GM19238 (cell line): Measurements from ENCODE around the gene CCDC78.
A peak's percentile ranks its signal among the peaks of the same experiment; 100 is the strongest.
"Not testable (repeated sequence)": the region's sequence is repeated elsewhere in the genome, so short reads cannot be mapped to it uniquely, and the experiment has no call there.

ENCODE experiments used
- DNase-seq: peaks from one replicate; pipeline ENCODE4 v3.0.0; 2011; ENCODE audit warnings: low spot score; ENCODE audit not compliant: insufficient read length

CCDC78 gene

GRCh38 chr16:694187-694862 lies 31.9 kb downstream of the CCDC78 start:
- no peak for DNase-seq

GRCh38 chr16:693766-694165 lies 32.5 kb downstream of the CCDC78 start:
- no peak for DNase-seq

GRCh38 chr16:693364-693763 lies 32.9 kb downstream of the CCDC78 start:
- DNase-seq, result no peak

GRCh38 chr16:692356-693108 lies 33.7 kb downstream of the CCDC78 start:
- DNase-seq, result no peak

DNA sequence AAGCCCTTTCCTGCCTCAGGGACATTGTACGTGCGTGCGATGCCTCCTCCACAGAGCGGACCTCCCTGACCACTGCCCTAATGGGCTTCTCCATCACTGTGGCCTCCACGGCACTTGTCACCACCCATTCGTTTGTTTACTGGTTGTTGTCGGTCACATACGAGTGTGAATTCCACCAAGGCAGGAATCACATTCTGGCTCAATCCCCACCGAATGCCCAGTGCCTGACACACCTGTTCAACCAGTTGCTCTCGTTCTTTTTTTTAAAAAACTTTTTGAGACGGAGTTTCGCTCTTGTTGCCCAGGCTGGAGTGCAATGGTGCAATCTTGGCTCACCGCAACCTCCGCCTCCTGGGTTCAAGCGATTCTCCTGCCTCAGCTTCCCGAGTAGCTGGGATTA lies 35.0 kb downstream of the CCDC78 start:
- not testable (repeated sequence) for DNase-seq

DNA sequence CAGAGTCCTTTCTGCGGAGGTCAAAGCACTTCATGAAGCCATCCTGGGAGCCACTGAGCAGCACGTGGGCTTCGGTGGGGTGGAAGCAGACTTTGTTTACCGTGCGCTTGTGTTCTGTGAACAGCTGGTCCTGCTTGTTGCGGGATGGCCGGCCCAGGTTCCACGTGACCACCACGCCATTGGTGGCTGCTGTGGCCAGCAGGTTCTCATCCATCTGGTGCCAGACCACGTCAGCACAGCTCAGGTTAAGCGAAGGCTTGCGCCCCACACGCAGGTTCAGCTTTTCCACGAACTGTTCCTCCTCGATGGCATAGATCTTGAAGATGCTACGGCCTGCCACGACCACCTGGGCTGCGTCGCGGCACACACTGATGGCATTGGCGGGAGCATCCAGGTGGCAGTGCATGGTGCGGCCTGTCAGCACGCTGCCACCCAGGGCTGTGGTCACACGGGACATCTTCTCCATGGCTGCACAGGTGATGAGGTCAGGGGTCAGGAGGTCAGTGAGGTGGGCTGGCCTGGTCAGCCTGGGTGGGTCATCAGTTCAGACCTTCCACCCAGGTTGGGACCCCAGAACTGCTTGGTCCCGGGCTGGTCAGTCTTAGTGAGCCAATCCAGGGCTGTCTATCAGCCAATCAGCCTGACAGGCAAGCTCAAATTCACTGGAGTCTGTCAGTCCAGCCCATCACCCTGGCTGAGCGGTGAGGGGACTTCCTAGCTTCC lies 36.9 kb downstream of the CCDC78 start:
- DNase-seq, result no peak

GRCh38 chr16:687499-687898 lies 38.7 kb downstream of the CCDC78 start:
- no peak for DNase-seq

- no peak for DNase-seq
These were observed 39.6 kb downstream of the CCDC78 start for GRCh38 chr16:686459-687260.

- DNase-seq, result no peak
These were observed 40.3 kb downstream of the CCDC78 start for GRCh38 chr16:685967-686366.

- DNase-seq, result no peak
These were observed 41.1 kb downstream of the CCDC78 start for GRCh38 chr16:684961-685696.

DNA sequence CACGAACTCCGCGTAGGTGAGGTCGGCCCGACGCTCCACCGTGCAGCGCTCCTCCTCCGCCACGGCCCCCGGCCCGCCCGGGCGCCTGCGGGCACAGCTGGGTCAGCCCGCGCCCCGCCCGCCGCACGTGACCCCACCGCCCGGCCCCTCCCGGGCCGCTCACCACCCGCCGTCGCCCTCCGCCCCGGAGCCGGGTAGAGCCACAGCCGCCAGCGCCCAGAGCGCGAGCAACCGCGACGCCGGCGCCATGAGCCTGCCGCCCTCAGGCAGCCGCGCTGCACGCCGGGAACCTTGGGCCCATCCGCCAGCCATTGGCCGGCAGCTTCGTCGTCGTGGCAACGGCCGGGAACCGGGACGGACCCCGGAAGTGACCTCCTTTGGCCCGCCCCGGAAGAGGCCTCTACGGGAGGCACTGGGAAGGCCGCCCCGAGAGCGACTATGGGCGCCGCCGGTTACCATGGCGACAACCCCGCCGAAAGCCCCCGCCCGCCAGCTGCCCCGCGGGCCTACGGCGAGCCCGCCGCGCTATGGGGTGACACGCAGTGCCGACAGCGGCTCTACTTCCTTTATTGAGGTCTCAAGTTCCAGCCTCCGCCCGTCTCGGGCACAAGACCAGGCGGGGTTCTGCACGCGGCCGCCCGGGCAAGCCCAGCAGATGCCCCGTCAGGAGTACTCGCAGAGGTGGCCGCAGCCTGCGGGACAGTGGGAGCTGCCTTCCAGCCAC lies 42.0 kb downstream of the CCDC78 start, which contains the start of gene JMJD8:
JMJD8 (minus strand) TSS at position 264 of the 724 bp plus-strand sequence; CDS start at position 249, 15 bp downstream.
- peak; percentile 100 for DNase-seq

GRCh38 chr16:683396-684070 lies 42.7 kb downstream of the CCDC78 start:
- DNase-seq, result no peak

DNA sequence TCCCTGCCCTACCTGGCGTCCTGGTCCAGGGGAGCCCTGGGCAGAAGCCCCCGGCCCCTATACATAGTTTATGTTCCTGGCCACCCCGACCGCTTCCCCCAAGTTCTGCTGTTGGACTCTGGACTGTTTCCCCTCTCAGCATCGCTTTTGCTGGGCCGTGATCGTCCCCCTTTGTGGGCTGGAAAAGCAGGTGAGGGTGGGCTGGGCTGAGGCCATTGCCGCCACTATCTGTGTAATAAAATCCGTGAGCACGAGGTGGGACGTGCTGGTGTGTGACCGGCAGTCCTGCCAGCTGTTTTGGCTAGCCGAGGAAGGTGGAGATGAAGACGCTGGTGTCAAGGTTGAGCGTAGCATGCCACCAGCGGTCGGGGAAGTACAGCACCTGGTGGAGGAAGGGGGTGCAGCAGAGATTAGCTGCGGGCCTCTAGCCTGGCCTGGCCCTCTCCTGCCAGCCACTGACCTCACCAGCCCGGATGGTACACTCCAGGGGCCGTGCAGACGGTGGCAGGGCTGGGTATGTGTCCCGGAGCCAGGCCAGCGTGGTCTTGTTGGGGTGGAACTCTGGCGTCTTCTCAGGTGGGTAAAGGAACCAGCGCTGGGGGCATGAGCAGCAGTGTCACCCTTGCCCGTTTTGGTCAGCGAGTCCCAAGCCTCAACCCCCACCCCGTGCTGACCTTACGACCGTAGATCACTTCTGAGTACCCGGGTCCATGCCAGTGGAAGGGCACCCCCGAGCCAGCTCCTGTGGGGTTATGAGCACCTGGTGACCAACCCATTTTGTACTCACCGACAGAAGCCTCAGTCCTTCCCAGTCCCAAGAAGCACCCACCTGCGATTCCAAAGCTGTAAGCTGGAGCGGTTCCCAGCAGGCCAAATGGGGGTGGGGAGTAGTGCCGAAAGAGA lies 43.5 kb downstream of the CCDC78 start:
- no peak for DNase-seq

DNA sequence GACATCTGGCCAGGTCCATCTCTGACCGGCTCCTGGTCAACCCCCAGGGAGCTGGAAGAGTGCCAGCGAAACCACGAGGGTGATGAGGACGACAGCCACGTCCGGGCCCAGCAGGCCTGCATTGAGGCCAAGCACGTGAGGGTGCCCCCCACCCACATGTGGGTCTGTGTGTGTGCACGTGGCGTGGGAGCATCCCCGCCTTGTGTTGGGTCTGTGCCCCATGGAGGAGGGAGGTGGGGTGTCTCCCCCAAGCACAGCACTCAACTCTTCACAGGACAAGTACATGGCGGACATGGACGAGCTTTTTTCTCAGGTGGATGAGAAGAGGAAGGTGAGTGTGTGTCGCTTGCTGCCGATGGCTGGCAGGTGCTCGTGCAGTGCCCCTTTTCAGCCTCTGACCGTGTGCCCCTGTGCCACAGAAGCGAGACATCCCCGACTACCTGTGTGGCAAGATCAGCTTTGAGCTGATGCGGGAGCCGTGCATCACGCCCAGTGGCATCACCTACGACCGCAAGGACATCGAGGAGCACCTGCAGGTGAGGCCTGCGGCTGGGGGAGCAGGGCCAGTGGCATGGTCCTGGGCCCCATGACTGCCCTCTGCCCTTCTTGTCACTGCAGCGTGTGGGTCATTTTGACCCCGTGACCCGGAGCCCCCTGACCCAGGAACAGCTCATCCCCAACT lies 44.4 kb downstream of the CCDC78 start:
- DNase-seq, result no peak

DNA sequence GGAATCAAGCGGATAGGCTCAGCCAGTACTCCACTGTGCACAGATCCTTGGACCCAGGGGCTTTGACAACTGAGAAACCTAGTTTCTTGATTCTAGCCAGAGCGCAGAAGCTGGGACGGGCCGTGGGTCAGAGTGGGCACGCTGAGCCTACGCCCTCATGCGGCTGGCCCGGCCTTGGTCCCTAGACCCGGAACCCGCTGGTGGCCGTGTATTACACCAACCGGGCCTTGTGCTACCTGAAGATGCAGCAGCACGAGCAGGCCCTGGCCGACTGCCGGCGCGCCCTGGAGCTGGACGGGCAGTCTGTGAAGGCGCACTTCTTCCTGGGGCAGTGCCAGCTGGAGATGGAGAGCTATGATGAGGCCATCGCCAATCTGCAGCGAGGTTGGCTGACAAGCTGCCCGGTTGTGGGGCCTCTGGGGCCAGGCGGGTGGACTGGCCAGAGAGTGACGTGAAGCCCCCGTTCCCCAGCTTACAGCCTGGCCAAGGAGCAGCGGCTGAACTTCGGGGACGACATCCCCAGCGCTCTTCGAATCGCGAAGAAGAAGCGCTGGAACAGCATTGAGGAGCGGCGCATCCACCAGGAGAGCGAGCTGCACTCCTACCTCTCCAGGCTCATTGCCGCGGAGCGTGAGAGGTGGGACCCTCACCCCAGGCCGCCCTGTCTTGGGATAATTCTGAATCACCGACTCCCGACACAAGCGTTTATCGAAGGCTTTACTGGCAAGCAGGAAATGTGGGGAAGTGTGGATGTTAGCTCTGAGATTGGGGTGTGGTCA lies 45.1 kb downstream of the CCDC78 start:
- DNase-seq, result no peak

DNA sequence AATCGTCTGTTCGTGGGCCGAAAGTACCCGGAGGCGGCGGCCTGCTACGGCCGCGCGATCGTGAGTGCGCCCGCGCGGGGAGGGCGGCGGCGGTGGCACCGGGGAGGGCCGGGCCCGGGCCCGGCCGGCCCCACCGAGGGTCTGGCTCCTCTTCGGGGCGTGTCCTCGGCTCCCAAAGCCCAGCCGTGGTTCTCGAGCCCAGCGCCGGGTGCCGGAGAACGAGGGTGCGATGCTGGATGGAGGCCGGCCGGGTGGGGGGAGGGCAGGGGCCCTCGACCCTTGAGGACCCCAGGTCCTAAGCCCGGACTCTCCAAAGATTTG lies 45.7 kb downstream of the CCDC78 start:
- DNase-seq, result no peak
